ENCODE data around the gene ZFP36L1. TPM values are rescaled to one million over a fixed set of nuclear protein-coding genes. Genes with fewer than 3 reads are reported as not detected.

ZFP36L1 gene
- total RNA-seq, 4 donors from 2014 or later, result 170 to 564 (median 315) TPM

DNA sequence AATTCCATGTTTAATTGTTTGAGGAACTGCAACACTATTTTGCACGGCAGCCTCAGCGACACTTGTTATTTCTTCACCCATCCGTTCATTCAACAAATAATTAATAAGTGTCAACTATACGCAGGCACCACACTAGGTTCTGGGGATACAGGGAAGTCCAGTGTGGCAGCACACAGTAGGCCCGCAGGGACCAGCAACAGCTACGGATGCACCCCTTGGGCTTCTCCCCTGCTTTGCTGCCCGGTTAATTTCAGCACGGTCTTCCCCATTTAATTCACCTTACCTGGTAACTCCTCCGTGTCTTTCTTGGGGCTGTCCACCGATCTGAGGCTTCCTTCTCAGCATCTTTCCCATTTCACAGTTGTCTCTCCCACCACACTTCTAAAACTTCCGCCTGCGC lies 48.3 kb downstream of the ZFP36L1 start:
- no peak for DNase-seq
- H3K4me1 ChIP-seq, result peaks cover 4 to 5% of the 10 kb centered on the region in 2 donors
- TF ChIP-seq POLR2A (IDR thresholded peaks at IDR 0.05) (no peak), CTCF (IDR thresholded peaks at IDR 0.05) (no peak)
- H3K9me3 ChIP-seq, result no peaks in the 10 kb centered on the region
- H3K27ac ChIP-seq, result no peak overlapping the region
- H3K4me3 ChIP-seq, result no peak overlapping the region
- no peaks in the 10 kb centered on the region for H3K27me3 ChIP-seq
- intact Hi-C loops (cut with DNase I; ENCODE audit: low total_unique reads), result no loop called here
- H3K36me3 ChIP-seq, result no peaks in the 10 kb centered on the region

GRCh38 chr14:68741839-68742470 lies 50.9 kb downstream of the ZFP36L1 start:
- Histone ChIP-seq H3K27ac (no peak overlapping the region), H3K27me3 (no peaks in the 10 kb centered on the region), H3K4me1 (no peaks in the 10 kb centered on the region), H3K4me3 (no peak overlapping the region), H3K9me3 (no peaks in the 10 kb centered on the region), H3K36me3 (no peaks in the 10 kb centered on the region)
- intact Hi-C loops (cut with DNase I; ENCODE audit: low total_unique reads), result no loop called here
- TF ChIP-seq POLR2A (IDR thresholded peaks at IDR 0.05) (no peak), CTCF (IDR thresholded peaks at IDR 0.05) (no peak)
- no peak for DNase-seq

GRCh38 chr14:68741477-68741791 lies 51.4 kb downstream of the ZFP36L1 start:
- no peak for DNase-seq
- Histone ChIP-seq H3K36me3 (no peaks in the 10 kb centered on the region), H3K27me3 (no peaks in the 10 kb centered on the region), H3K4me1 (peaks cover 2 to 3% of the 10 kb centered on the region in 2 donors), H3K27ac (no peak overlapping the region), H3K4me3 (no peak overlapping the region), H3K9me3 (no peaks in the 10 kb centered on the region)
- intact Hi-C loops (cut with DNase I; ENCODE audit: low total_unique reads), result no loop called here
- no peak for TF ChIP-seq POLR2A (IDR thresholded peaks at IDR 0.05)
- TF ChIP-seq CTCF (IDR thresholded peaks at IDR 0.05), result no peak

- H3K27ac ChIP-seq, result no peak overlapping the region
- no peak for DNase-seq
- no peaks in the 10 kb centered on the region for H3K36me3 ChIP-seq
- intact Hi-C loops (cut with DNase I; ENCODE audit: low total_unique reads), result no loop called here
- H3K4me1 ChIP-seq, result peaks cover 4 to 6% of the 10 kb centered on the region in 2 donors
- no peaks in the 10 kb centered on the region for H3K27me3 ChIP-seq
- H3K9me3 ChIP-seq, result no peaks in the 10 kb centered on the region
- TF ChIP-seq CTCF (IDR thresholded peaks at IDR 0.05) (no peak), POLR2A (IDR thresholded peaks at IDR 0.05) (no peak)
- H3K4me3 ChIP-seq, result no peak overlapping the region
Observed at GRCh38 chr14:68740788-68741476, 51.9 kb downstream of the ZFP36L1 start.

DNA sequence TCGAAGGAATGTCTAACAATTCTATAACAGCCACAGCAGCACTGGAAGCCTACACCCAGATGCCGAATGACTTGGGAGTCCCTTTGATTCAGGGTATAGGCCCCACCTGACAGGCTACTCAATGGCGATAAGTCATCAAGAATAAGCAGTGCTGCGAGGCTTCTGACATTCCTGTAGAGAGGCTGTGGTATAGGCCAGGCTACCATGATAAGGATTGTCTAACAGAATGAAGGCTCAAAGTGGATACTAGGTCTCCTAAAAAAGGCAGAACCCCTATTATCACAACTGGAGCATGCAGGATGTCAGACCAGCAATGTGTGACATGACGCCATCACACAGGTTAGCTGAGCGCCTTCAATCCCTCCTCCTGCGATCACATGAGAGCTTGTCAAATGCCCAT lies 53.2 kb downstream of the ZFP36L1 start:
- intact Hi-C loops (cut with DNase I; ENCODE audit: low total_unique reads), result no loop called here
- no peaks in the 10 kb centered on the region for H3K27me3 ChIP-seq
- TF ChIP-seq POLR2A (IDR thresholded peaks at IDR 0.05) (no peak), CTCF (IDR thresholded peaks at IDR 0.05) (no peak)
- no peak overlapping the region for H3K27ac ChIP-seq
- no peak for DNase-seq
- no peaks in the 10 kb centered on the region for H3K9me3 ChIP-seq
- H3K4me1 ChIP-seq, result peaks cover 4 to 11% of the 10 kb centered on the region in 2 donors
- no peaks in the 10 kb centered on the region for H3K36me3 ChIP-seq
- no peak overlapping the region for H3K4me3 ChIP-seq
